ENCODE results near the gene SIPA1L3.

SIPA1L3 gene

DNA sequence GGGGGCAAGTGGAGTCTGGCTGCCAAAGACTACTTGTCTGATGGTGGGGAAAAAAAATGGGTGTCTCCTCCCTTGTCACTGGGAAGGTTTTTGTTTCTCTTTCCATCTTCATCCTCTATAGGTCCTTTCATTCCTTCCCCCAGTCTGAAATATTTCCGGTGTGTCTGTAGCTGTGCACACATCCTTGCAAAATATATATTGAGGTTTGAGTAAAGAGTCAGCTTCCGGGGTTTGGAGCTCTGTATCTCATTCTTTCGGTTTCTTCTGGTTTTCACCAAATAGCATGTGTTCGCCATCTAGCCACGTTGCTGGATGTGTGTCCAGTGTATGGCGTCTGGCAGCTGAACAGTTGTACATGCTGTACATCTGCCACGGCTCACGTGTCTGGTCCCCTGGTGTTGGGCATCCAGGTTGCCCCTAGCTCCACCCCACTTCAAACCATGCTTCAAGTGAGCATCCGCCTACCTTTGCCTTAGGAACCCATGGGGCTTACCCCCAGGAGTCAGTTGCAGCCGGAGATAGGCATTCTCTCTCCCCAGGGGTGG is 142.2 kb downstream of the SIPA1L3 start:
- H2AFZ ChIP-seq (ENCODE audit: low read length): no peak overlapping the region
- peaks cover 13% of the 10 kb centered on the region; the same call in 1 of the 2 replicates for H3F3A ChIP-seq (ENCODE audit: insufficient read depth, low read length)
- TF ChIP-seq, protein P1, sequence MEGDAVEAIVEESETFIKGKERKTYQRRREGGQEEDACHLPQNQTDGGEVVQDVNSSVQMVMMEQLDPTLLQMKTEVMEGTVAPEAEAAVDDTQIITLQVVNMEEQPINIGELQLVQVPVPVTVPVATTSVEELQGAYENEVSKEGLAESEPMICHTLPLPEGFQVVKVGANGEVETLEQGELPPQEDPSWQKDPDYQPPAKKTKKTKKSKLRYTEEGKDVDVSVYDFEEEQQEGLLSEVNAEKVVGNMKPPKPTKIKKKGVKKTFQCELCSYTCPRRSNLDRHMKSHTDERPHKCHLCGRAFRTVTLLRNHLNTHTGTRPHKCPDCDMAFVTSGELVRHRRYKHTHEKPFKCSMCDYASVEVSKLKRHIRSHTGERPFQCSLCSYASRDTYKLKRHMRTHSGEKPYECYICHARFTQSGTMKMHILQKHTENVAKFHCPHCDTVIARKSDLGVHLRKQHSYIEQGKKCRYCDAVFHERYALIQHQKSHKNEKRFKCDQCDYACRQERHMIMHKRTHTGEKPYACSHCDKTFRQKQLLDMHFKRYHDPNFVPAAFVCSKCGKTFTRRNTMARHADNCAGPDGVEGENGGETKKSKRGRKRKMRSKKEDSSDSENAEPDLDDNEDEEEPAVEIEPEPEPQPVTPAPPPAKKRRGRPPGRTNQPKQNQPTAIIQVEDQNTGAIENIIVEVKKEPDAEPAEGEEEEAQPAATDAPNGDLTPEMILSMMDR (IDR thresholded peaks at IDR 0.05; ENCODE audit: low read length): no peak
- TF ChIP-seq EZH2 (IDR thresholded peaks at IDR 0.05; ENCODE audit: borderline replicate concordance, low read length): no peak
- H4K20me1 ChIP-seq (ENCODE audit: insufficient read depth, low read length): no peaks in the 10 kb centered on the region
- peak overlapping the region; percentile 98 for H3K27ac ChIP-seq (ENCODE audit: low read depth, low read length, poor library complexity, severe bottlenecking)
- H3K4me1 ChIP-seq (ENCODE audit: insufficient read depth, low read length, severe bottlenecking): peaks cover 61% of the 10 kb centered on the region
- H3K4me3 ChIP-seq (ENCODE audit: low read depth, low read length, poor library complexity, severe bottlenecking): peak overlapping the region; percentile 32
- no peaks in the 10 kb centered on the region for H3K36me3 ChIP-seq (ENCODE audit: insufficient read depth, low read length)
- no peaks in the 10 kb centered on the region for H3K79me2 ChIP-seq (ENCODE audit: insufficient read depth, low read length)
- H3K9me3 ChIP-seq (ENCODE audit: low read length): no peaks in the 10 kb centered on the region
- peak overlapping the region; percentile 59 for H3K4me2 ChIP-seq (ENCODE audit: low read length)
- H3K9me2 ChIP-seq (ENCODE audit: low read depth, low read length): no peaks in the 10 kb centered on the region
- peak overlapping the region; percentile 54 for H3K9ac ChIP-seq (ENCODE audit: low read length)
- no peaks in the 10 kb centered on the region for H3K27me3 ChIP-seq (ENCODE audit: insufficient read depth, low read length)

DNA sequence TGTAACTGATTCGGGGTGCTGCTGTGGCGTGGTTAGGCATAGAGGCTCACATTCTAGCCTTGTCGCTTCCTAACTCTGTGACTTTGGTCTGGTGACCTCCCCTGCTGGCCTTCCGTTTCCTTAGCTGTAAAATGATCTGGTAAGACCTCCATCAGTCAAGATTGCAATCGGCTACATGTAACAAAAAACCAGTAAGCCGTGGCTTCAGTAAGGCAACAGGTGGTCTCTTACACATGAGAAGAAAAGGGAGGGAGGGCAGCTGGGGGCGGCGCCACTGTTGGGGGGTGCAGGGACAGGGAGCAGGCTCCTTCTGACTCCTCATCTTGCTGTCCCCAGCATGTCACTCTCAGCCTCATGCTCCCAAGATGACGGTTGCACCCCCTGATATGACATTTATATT is 148.0 kb downstream of the SIPA1L3 start:
- Histone ChIP-seq H3K36me3 (ENCODE audit: insufficient read depth, low read length) (no peaks in the 10 kb centered on the region), H3K9me3 (ENCODE audit: low read length) (no peaks in the 10 kb centered on the region), H3K27me3 (ENCODE audit: insufficient read depth, low read length) (no peaks in the 10 kb centered on the region), H2AFZ (ENCODE audit: low read length) (no peak overlapping the region), H3K9me2 (ENCODE audit: low read depth, low read length) (no peaks in the 10 kb centered on the region), H3K79me2 (ENCODE audit: insufficient read depth, low read length) (no peaks in the 10 kb centered on the region), H3K9ac (ENCODE audit: low read length) (peak overlapping the region; percentile 44; the same call in 1 of the 2 replicates), H3K4me2 (ENCODE audit: low read length) (peak overlapping the region; percentile 26; the same call in 1 of the 2 replicates), H3K4me3 (ENCODE audit: low read depth, low read length, poor library complexity, severe bottlenecking) (no peak overlapping the region), H3F3A (ENCODE audit: insufficient read depth, low read length) (peaks cover 5% of the 10 kb centered on the region; the same call in 1 of the 2 replicates), H3K27ac (ENCODE audit: low read depth, low read length, poor library complexity, severe bottlenecking) (peak overlapping the region; percentile 82), H4K20me1 (ENCODE audit: insufficient read depth, low read length) (no peaks in the 10 kb centered on the region), H3K4me1 (ENCODE audit: insufficient read depth, low read length, severe bottlenecking) (peaks cover 52% of the 10 kb centered on the region)
- TF ChIP-seq EZH2 (IDR thresholded peaks at IDR 0.05; ENCODE audit: borderline replicate concordance, low read length): no peak
- TF ChIP-seq, protein P1 (IDR thresholded peaks at IDR 0.05; ENCODE audit: low read length): no peak

DNA sequence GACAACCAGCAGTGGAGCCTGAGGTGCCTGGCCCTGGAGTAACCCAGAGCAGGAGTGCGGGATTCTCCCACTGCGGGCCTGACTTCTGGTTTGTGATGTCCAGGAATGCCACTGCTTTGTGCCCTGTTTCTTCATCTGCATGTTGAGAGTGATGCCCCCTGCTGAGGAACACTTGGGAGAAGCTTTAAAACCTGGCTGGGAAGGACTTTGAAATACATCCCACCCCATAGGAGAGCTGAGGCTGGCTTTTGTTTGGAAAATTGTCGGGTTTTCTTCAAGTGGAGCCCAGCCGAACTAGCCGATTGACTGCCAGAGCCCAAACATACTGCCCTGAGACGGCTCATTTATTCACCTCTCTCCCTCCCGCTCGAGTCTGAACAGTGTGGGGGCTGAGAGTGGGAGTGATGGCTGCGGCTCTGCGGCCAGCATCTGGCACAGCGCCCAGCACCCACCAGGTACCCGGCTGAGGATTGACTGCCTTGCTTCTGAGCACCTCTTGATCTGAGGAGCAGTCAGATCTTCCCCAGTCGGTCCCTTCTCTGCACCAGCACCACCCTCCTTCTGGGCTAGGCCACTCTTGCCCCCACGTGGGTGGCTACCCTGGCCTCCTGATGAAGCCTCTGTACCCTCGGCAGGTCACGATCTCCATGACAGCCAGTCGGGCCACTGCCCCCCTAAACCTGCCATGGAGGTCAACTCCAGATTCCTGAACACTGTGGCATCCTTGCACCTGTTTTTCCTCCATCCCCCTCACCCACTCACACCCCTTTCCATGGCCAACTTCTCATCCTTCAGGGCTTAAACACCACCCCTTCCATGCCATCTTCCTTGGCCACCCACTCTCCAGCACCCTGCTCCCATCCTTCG is 148.9 kb downstream of the SIPA1L3 start:
- Histone ChIP-seq H3K4me3 (ENCODE audit: low read depth, low read length, poor library complexity, severe bottlenecking) (no peak overlapping the region), H2AFZ (ENCODE audit: low read length) (no peak overlapping the region), H3F3A (ENCODE audit: insufficient read depth, low read length) (peaks cover 5% of the 10 kb centered on the region; the same call in 1 of the 2 replicates), H3K9me2 (ENCODE audit: low read depth, low read length) (no peaks in the 10 kb centered on the region), H3K9me3 (ENCODE audit: low read length) (no peaks in the 10 kb centered on the region), H3K4me1 (ENCODE audit: insufficient read depth, low read length, severe bottlenecking) (peaks cover 60% of the 10 kb centered on the region), H3K79me2 (ENCODE audit: insufficient read depth, low read length) (no peaks in the 10 kb centered on the region), H3K4me2 (ENCODE audit: low read length) (peak overlapping the region; percentile 26; the same call in 1 of the 2 replicates), H3K27ac (ENCODE audit: low read depth, low read length, poor library complexity, severe bottlenecking) (peak overlapping the region; percentile 82), H3K27me3 (ENCODE audit: insufficient read depth, low read length) (no peaks in the 10 kb centered on the region), H3K9ac (ENCODE audit: low read length) (peak overlapping the region; percentile 11; the same call in 1 of the 2 replicates), H4K20me1 (ENCODE audit: insufficient read depth, low read length) (no peaks in the 10 kb centered on the region), H3K36me3 (ENCODE audit: insufficient read depth, low read length) (no peaks in the 10 kb centered on the region)
- no peak for TF ChIP-seq EZH2 (IDR thresholded peaks at IDR 0.05; ENCODE audit: borderline replicate concordance, low read length)
- TF ChIP-seq, protein P1 (IDR thresholded peaks at IDR 0.05; ENCODE audit: low read length): no peak; the same call in 1 of the 2 replicates

Data from OCI-LY1 (cell line).